Gastrocnemius medialis (tissue), 4 donors: ENCODE data around the gene SLC7A8. TPM values are rescaled to one million over a fixed set of nuclear protein-coding genes. Genes with fewer than 3 reads are reported as not detected.

ENCODE experiments used
- ATAC-seq, 2 donors: fragments of 150-250 bp; one replicate each; pipeline ENCODE4 v1.9.1; 2016
- DNase-seq, 2 donors: peaks; one replicate each; pipeline ENCODE4 v3.0.0-alpha.2; 2019
- H3K27ac ChIP-seq, 4 donors: fragments of 200-600 bp; sonication (generic); 1 replicate in 1 of 4; 2 replicates in 3 of 4; pipeline ENCODE4 v1.5.1; 2016 to 2018; ENCODE audit warnings: mild to moderate bottlenecking in 2 of 4, moderate library complexity in 1 of 4
- H3K27me3 ChIP-seq, 3 donors: fragments of 200-600 bp; sonication (generic) in 2 of 3; 1 replicate in 1 of 3; 2 replicates in 2 of 3; pipeline versions ENCODE4 v1.5.1 to v1.6.0; 2016 to 2019; ENCODE audit warnings: mild to moderate bottlenecking in 1 of 3, moderate library complexity in 1 of 3
- H3K36me3 ChIP-seq, 2 donors: fragments of 200-600 bp; sonication (generic) in 1 of 2; one replicate each; pipeline ENCODE4 v1.5.1; 2017 to 2018
- H3K4me1 ChIP-seq, 2 donors: fragments of 200-600 bp; sonication (generic) in 1 of 2; one replicate each; pipeline ENCODE4 v1.5.1; 2016 to 2017; ENCODE audit warnings: mild to moderate bottlenecking in 2 of 2
- H3K4me3 ChIP-seq, 4 donors: fragments of 200-600 bp; sonication (generic) in 3 of 4; 1 replicate in 1 of 4; 2 replicates in 3 of 4; pipeline ENCODE4 v1.5.1; 2016 to 2019; ENCODE audit warnings: mild to moderate bottlenecking in 2 of 4
- H3K9me3 ChIP-seq, 3 donors: fragments of 200-600 bp; sonication (generic) in 2 of 3; 1 replicate in 1 of 3; 2 replicates in 2 of 3; pipeline ENCODE4 v1.5.1; 2016 to 2019
- CTCF ChIP-seq, 5 experiments: fragments of 450-650 bp in 3 of 5; fragments of 200-600 bp in 2 of 5; sonication (generic) in 2 of 5; IDR thresholded peaks in 4 of 5; conservative IDR thresholded peaks in 1 of 5; 1 replicate in 4 of 5; 2 replicates in 1 of 5; pipeline ENCODE4 v1.5.1; 2016 to 2019; ENCODE audit warnings: antibody characterized with exemption in 5 of 5, mild to moderate bottlenecking in 3 of 5, moderate library complexity in 3 of 5
- POLR2A ChIP-seq, 2 donors: fragments of 450-650 bp; IDR thresholded peaks; one replicate each; pipeline ENCODE4 v1.6.1; 2017; ENCODE audit warnings: antibody characterized with exemption in 2 of 2, mild to moderate bottlenecking in 2 of 2, moderate library complexity in 2 of 2
- in situ Hi-C, 4 donors: fragments of 200-750 bp; cut with MboI; loops; one replicate each; pipeline versions ENCODE4 v1.15.0 to v1.8.0; 2017; ENCODE audit warnings: low sequenced_read_pairs in 4 of 4
- intact Hi-C: fragments of 100-400 bp; cut with DNase I; formaldehyde crosslinking; loops from one replicate; pipeline ENCODE4 v1.15.1; 2023; ENCODE audit warnings: low total_unique reads
- total RNA-seq, 4 donors: library from RNA; depleted of rRNA; stranded (reverse); fragments of >200 nt; gene quantifications; one replicate each; pipeline versions ENCODE4 v1.1.0 to v1.2.3, GENCODE V29; 2016

SLC7A8 gene
- total RNA-seq, 4 donors from 2014 or later = 34.5 to 199 (median 63.7) TPM

- no peak for TF ChIP-seq CTCF (IDR thresholded peaks at IDR 0.05 in 4 of 5, conservative IDR thresholded peaks at IDR 0.05 in 1 of 5)
- H3K9me3 ChIP-seq = no peaks in the 10 kb centered on the region
- no peak overlapping the region for H3K4me3 ChIP-seq
- no peak overlapping the region for H3K27ac ChIP-seq
- intact Hi-C loops (no loop called here), in situ Hi-C loops (loop anchor here in 2 of 4 donors (25.0 kb wide), 1 partner anchor 184 kb away; the partner anchor contains the start of gene HOMEZ (in 2 of the 2))
- no peaks in the 10 kb centered on the region for H3K27me3 ChIP-seq
- no peak for ATAC-seq
- H3K4me1 ChIP-seq = no peaks in the 10 kb centered on the region
- no peak for DNase-seq
- H3K36me3 ChIP-seq = no peaks in the 10 kb centered on the region
These were observed 79.9 kb downstream of the SLC7A8 start for GRCh38 chr14:23103581-23103980.

DNA sequence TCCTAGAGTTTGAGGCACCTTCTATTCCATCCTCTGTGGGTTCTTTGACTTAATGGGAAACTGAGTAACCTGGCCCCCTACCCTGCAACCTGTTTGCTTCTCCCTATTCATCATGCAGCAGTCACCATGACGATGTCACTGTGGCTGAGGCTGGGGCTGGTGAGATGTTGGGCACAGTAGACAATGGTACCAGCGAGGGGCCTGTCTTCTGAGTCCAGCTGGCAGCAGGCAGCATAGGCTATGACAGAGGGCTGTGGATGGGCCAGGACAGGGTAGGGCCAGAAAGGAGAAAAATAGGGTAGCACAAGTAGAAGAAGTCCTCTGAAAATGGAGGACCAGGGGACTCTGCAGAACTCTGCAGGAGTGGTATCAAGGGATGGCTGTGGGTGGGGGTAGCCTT is 80.7 kb downstream of the SLC7A8 start:
- Histone ChIP-seq H3K36me3 (peaks cover 0 to 8% of the 10 kb centered on the region in 2 donors), H3K27me3 (no peaks in the 10 kb centered on the region), H3K4me1 (peaks cover 0 to under 1% of the 10 kb centered on the region in 2 donors), H3K9me3 (no peaks in the 10 kb centered on the region), H3K27ac (no peak overlapping the region), H3K4me3 (no peak overlapping the region)
- DNase-seq (no peak), ATAC-seq (no peak)
- no peak for TF ChIP-seq POLR2A (IDR thresholded peaks at IDR 0.05)
- TF ChIP-seq CTCF (IDR thresholded peaks at IDR 0.05 in 4 of 5, conservative IDR thresholded peaks at IDR 0.05 in 1 of 5) = no peak
- intact Hi-C loops = no loop called here
- in situ Hi-C loops = loop anchor here in 2 of 4 donors (25.0 kb wide), 1 partner anchor 184 kb away; the partner anchor contains the start of gene HOMEZ (in 2 of the 2)

GRCh38 chr14:23101986-23102625 is 81.4 kb downstream of the SLC7A8 start:
- intact Hi-C loops (no loop called here), in situ Hi-C loops (loop anchor here in 2 of 4 donors (25.0 kb wide), 1 partner anchor 185 kb away; the partner anchor contains the start of gene HOMEZ (in 2 of the 2))
- Histone ChIP-seq H3K36me3 (peaks cover 0 to 12% of the 10 kb centered on the region in 2 donors), H3K27me3 (no peaks in the 10 kb centered on the region), H3K9me3 (no peaks in the 10 kb centered on the region), H3K4me3 (no peak overlapping the region), H3K4me1 (peaks cover 2 to 8% of the 10 kb centered on the region in 2 donors), H3K27ac (no peak overlapping the region)
- DNase-seq (no peak), ATAC-seq (no peak)
- TF ChIP-seq POLR2A (IDR thresholded peaks at IDR 0.05) (no peak), CTCF (IDR thresholded peaks at IDR 0.05 in 4 of 5, conservative IDR thresholded peaks at IDR 0.05 in 1 of 5) (no peak)

DNA sequence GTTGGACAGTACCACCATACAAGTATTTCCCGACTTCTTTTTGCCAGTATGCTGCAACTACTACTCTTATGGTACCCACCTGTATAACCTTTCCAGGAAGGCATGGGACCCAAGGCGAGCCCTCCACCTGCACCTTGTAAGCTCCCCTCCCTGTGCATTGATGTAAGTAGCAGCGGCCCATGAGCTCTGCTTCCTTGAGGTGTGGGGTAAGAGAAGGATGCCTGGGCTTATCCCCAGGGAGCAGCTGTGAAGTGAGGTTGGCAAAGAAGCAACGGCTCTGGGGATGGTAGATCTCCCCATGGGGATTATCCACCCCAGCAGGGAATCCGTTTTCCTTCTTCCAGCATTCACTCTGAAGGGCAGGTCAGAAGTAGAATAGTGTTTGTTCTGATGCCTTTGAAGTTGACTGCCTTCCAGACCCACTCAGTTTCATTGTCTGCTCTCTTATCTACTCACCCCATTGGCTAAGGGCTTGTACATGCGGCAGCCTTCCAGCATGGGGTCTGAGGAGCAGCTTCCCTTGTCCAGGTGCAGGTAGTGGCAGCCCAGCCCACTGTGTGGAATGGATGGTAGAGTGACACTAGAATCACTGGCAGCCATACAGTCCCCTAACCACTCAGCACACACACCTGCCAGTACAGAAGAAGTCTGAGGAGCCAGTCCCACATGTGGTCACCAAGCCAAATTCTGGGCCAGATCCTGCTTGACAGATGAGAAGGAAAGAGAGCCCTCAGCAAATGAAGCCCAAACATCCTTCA is 82.1 kb downstream of the SLC7A8 start:
- intact Hi-C loops = no loop called here
- ATAC-seq (no peak), DNase-seq (no peak)
- peaks cover 10 to 15% of the 10 kb centered on the region in 2 donors for H3K4me1 ChIP-seq
- no peaks in the 10 kb centered on the region for H3K27me3 ChIP-seq
- no peak overlapping the region for H3K4me3 ChIP-seq
- no peak for TF ChIP-seq CTCF (IDR thresholded peaks at IDR 0.05 in 4 of 5, conservative IDR thresholded peaks at IDR 0.05 in 1 of 5)
- TF ChIP-seq POLR2A (IDR thresholded peaks at IDR 0.05) = no peak
- in situ Hi-C loops = loop anchor here in 2 of 4 donors (25.0 kb wide), 1 partner anchor 186 kb away; the partner anchor contains the start of gene HOMEZ (in 2 of the 2)
- H3K36me3 ChIP-seq = peaks cover 0 to 12% of the 10 kb centered on the region in 2 donors
- no peak overlapping the region for H3K27ac ChIP-seq
- no peaks in the 10 kb centered on the region for H3K9me3 ChIP-seq
